SK-N-SH treated with all-trans-retinoic acid at 6 μM for 48 hours (cell line): ENCODE measurements around the gene APBA2.

ENCODE experiments used
- ATAC-seq: fragments of 200-7000 bp; cut with Tn5 transposase; 3 replicates; pipeline ENCODE4 v1.9.1; 2020; ENCODE audit warnings: mild to moderate bottlenecking, moderate library complexity
- ARNTL ChIP-seq: fragments of 450-650 bp; formaldehyde crosslinking; IDR thresholded peaks from 2 replicates; pipeline ENCODE4 v1.5.0; 2020; ENCODE audit warnings: low read depth, mild to moderate bottlenecking, moderate library complexity, borderline replicate concordance
- CSDC2 ChIP-seq: fragments of 250-450 bp; sonication (Bioruptor Pico); IDR thresholded peaks from 2 replicates; pipeline ENCODE4 v1.5.0; 2020; ENCODE audit warnings: mild to moderate bottlenecking, moderate library complexity
- ESRRG ChIP-seq: fragments of 250-450 bp; sonication (Bioruptor Pico); IDR thresholded peaks from 2 replicates; pipeline ENCODE4 v1.6.1; 2021; ENCODE audit warnings: mild to moderate bottlenecking
- GLIS3 ChIP-seq: fragments of 250-450 bp; sonication (Bioruptor Pico); IDR thresholded peaks from 2 replicates; pipeline ENCODE4 v1.5.0; 2020; ENCODE audit warnings: mild to moderate bottlenecking, moderate library complexity
- ISL1 ChIP-seq: fragments of 250-450 bp; sonication (Bioruptor Pico); IDR thresholded peaks from 2 replicates; pipeline ENCODE4 v2.1.2; 2022; ENCODE audit warnings: mild to moderate bottlenecking, moderate library complexity
- PPARA ChIP-seq: fragments of 250-450 bp; sonication (Bioruptor Pico); IDR thresholded peaks from 2 replicates; pipeline ENCODE4 v1.5.0; 2020; ENCODE audit warnings: mild to moderate bottlenecking, borderline replicate concordance
- RARB ChIP-seq: fragments of 250-450 bp; sonication (Bioruptor Pico); IDR thresholded peaks from 2 replicates; pipeline ENCODE4 v1.8.0; 2021; ENCODE audit warnings: mild to moderate bottlenecking, moderate library complexity
- SNAI2 ChIP-seq: fragments of 250-450 bp; sonication (Bioruptor Pico); IDR thresholded peaks from 2 replicates; pipeline ENCODE4 v1.5.0; 2020; ENCODE audit warnings: mild to moderate bottlenecking, moderate library complexity
- TOX ChIP-seq: fragments of 250-450 bp; sonication (Bioruptor Pico); IDR thresholded peaks from 2 replicates; pipeline ENCODE4 v1.8.0; 2021; ENCODE audit warnings: mild to moderate bottlenecking, moderate library complexity, borderline replicate concordance
- ZC3H10 ChIP-seq: fragments of 250-450 bp; sonication (Bioruptor Pico); IDR thresholded peaks from 2 replicates; pipeline ENCODE4 v1.5.1; 2021; ENCODE audit warnings: mild to moderate bottlenecking, moderate library complexity
- ZFP3 ChIP-seq: fragments of 250-450 bp; sonication (Bioruptor Pico); IDR thresholded peaks from 2 replicates; pipeline ENCODE4 v1.5.0; 2020; ENCODE audit warnings: mild to moderate bottlenecking, moderate library complexity
- ZFP30 ChIP-seq: fragments of 450-650 bp; formaldehyde crosslinking; IDR thresholded peaks from 2 replicates; pipeline ENCODE4 v1.5.0; 2022; ENCODE audit warnings: mild to moderate bottlenecking, moderate library complexity
- ZNF565 ChIP-seq: fragments of 450-650 bp; formaldehyde crosslinking; conservative IDR thresholded peaks from 2 replicates; pipeline ENCODE4 v1.5.0; 2020; ENCODE audit warnings: low read depth, mild to moderate bottlenecking, moderate library complexity
- ZNF70 ChIP-seq: fragments of 450-650 bp; formaldehyde crosslinking; IDR thresholded peaks from 2 replicates; pipeline ENCODE4 v1.5.0; 2020; ENCODE audit warnings: mild to moderate bottlenecking, moderate library complexity
- ZNF8 ChIP-seq: fragments of 450-650 bp; formaldehyde crosslinking; IDR thresholded peaks from 2 replicates; pipeline ENCODE4 v1.5.0; 2020; ENCODE audit warnings: mild to moderate bottlenecking, moderate library complexity
- TF ChIP-seq, protein P1 (sequence below): fragments of 250-450 bp; sonication (Bioruptor Pico); IDR thresholded peaks from 2 replicates; pipeline ENCODE4 v1.5.0; 2020; ENCODE audit warnings: mild to moderate bottlenecking, moderate library complexity
- TF ChIP-seq, protein P2 (sequence below): fragments of 250-450 bp; sonication (Bioruptor Pico); IDR thresholded peaks from 2 replicates; pipeline ENCODE4 v1.5.1; 2020; ENCODE audit warnings: low read depth, mild to moderate bottlenecking, moderate library complexity
- TF ChIP-seq, protein P3 (sequence below): fragments of 250-450 bp; sonication (Bioruptor Pico); IDR thresholded peaks from 2 replicates; pipeline ENCODE4 v1.8.0; 2020; ENCODE audit warnings: mild to moderate bottlenecking, moderate library complexity, borderline replicate concordance
- TF ChIP-seq, protein P4 (sequence below): fragments of 250-450 bp; sonication (Bioruptor Pico); IDR thresholded peaks from 2 replicates; pipeline ENCODE4 v1.8.0; 2021; ENCODE audit warnings: low read depth, mild to moderate bottlenecking, moderate library complexity, borderline replicate concordance

The APBA2 gene

GRCh38 chr15:29134641-29135308 is 249.0 kb downstream of the APBA2 start (continued):
- no peak for TF ChIP-seq RARB (CRISPR knock-in tag)
- TF ChIP-seq, all 23 proteins: peak for 0

- no peak for ATAC-seq
- TF ChIP-seq, protein P1, sequence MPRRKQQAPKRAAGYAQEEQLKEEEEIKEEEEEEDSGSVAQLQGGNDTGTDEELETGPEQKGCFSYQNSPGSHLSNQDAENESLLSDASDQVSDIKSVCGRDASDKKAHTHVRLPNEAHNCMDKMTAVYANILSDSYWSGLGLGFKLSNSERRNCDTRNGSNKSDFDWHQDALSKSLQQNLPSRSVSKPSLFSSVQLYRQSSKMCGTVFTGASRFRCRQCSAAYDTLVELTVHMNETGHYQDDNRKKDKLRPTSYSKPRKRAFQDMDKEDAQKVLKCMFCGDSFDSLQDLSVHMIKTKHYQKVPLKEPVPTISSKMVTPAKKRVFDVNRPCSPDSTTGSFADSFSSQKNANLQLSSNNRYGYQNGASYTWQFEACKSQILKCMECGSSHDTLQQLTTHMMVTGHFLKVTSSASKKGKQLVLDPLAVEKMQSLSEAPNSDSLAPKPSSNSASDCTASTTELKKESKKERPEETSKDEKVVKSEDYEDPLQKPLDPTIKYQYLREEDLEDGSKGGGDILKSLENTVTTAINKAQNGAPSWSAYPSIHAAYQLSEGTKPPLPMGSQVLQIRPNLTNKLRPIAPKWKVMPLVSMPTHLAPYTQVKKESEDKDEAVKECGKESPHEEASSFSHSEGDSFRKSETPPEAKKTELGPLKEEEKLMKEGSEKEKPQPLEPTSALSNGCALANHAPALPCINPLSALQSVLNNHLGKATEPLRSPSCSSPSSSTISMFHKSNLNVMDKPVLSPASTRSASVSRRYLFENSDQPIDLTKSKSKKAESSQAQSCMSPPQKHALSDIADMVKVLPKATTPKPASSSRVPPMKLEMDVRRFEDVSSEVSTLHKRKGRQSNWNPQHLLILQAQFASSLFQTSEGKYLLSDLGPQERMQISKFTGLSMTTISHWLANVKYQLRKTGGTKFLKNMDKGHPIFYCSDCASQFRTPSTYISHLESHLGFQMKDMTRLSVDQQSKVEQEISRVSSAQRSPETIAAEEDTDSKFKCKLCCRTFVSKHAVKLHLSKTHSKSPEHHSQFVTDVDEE (CRISPR knock-in tag), result no peak
- TF ChIP-seq ZNF565 (CRISPR knock-in tag) (no peak), ZNF8 (CRISPR knock-in tag) (no peak), ZNF70 (CRISPR knock-in tag) (no peak), CSDC2 (CRISPR knock-in tag) (no peak), ARNTL (no peak)
- TF ChIP-seq, protein P2, sequence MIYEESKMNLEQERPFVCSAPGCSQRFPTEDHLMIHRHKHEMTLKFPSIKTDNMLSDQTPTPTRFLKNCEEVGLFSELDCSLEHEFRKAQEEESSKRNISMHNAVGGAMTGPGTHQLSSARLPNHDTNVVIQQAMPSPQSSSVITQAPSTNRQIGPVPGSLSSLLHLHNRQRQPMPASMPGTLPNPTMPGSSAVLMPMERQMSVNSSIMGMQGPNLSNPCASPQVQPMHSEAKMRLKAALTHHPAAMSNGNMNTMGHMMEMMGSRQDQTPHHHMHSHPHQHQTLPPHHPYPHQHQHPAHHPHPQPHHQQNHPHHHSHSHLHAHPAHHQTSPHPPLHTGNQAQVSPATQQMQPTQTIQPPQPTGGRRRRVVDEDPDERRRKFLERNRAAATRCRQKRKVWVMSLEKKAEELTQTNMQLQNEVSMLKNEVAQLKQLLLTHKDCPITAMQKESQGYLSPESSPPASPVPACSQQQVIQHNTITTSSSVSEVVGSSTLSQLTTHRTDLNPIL (CRISPR knock-in tag), result no peak
- TF ChIP-seq, all 23 proteins: peak for 0
Observed at GRCh38 chr15:29135309-29135657, 249.5 kb downstream of the APBA2 start.

GRCh38 chr15:29135702-29136646 is 250.2 kb downstream of the APBA2 start:
- no peak for ATAC-seq

DNA sequence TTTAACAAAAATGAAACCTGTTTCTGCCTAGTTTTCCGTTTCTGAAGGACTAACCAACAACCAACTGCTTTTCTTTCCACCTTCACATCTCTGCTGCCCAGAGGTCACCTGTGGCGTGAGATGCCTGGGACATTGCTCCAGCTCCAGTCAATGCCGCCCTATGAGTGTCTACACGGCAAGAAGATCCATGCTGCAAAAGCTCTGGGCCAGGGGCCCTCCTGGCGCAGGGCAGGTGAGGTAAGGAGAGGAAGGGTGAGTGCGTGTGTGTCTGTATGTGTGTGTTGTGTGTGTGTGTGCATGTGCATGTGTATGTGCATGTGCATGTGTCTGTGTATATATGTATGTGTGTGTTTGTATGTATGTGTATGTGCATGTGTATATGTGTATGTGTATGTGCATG is 252.5 kb downstream of the APBA2 start:
- no peak for ATAC-seq
- TF ChIP-seq, protein P3, sequence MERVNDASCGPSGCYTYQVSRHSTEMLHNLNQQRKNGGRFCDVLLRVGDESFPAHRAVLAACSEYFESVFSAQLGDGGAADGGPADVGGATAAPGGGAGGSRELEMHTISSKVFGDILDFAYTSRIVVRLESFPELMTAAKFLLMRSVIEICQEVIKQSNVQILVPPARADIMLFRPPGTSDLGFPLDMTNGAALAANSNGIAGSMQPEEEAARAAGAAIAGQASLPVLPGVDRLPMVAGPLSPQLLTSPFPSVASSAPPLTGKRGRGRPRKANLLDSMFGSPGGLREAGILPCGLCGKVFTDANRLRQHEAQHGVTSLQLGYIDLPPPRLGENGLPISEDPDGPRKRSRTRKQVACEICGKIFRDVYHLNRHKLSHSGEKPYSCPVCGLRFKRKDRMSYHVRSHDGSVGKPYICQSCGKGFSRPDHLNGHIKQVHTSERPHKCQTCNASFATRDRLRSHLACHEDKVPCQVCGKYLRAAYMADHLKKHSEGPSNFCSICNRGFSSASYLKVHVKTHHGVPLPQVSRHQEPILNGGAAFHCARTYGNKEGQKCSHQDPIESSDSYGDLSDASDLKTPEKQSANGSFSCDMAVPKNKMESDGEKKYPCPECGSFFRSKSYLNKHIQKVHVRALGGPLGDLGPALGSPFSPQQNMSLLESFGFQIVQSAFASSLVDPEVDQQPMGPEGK (CRISPR knock-in tag), result no peak
- TF ChIP-seq ZNF8 (CRISPR knock-in tag) (no peak), RARB (CRISPR knock-in tag) (no peak), ISL1 (CRISPR knock-in tag) (no peak), SNAI2 (CRISPR knock-in tag) (no peak), ESRRG (CRISPR knock-in tag) (no peak), ZFP30 (CRISPR knock-in tag) (no peak), TOX (CRISPR knock-in tag) (no peak), GLIS3 (CRISPR knock-in tag) (no peak), ZFP3 (CRISPR knock-in tag) (no peak), PPARA (CRISPR knock-in tag) (no peak), ARNTL (no peak), ZNF565 (CRISPR knock-in tag) (no peak), ZC3H10 (CRISPR knock-in tag) (no peak)
- TF ChIP-seq, protein P1 (CRISPR knock-in tag), result no peak
- TF ChIP-seq, protein P4, sequence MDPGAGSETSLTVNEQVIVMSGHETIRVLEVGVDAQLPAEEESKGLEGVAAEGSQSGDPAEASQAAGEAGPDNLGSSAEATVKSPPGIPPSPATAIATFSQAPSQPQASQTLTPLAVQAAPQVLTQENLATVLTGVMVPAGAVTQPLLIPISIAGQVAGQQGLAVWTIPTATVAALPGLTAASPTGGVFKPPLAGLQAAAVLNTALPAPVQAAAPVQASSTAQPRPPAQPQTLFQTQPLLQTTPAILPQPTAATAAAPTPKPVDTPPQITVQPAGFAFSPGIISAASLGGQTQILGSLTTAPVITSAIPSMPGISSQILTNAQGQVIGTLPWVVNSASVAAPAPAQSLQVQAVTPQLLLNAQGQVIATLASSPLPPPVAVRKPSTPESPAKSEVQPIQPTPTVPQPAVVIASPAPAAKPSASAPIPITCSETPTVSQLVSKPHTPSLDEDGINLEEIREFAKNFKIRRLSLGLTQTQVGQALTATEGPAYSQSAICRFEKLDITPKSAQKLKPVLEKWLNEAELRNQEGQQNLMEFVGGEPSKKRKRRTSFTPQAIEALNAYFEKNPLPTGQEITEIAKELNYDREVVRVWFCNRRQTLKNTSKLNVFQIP (CRISPR knock-in tag), result no peak

More at GRCh38 chr15:29135702-29136646, 250.2 kb downstream of the APBA2 start:
- TF ChIP-seq, protein P2 (CRISPR knock-in tag), result no peak
- TF ChIP-seq ZFP3 (CRISPR knock-in tag), result no peak
